GM12801 (cell line): ENCODE results near the gene ABCC11.

Experiments
- CTCF ChIP-seq: IDR thresholded peaks from one replicate; pipeline ENCODE4 v1.5.1; 2011; ENCODE audit warnings: control low read depth; ENCODE audit not compliant: insufficient read length; ENCODE audit errors: extremely low read depth

The ABCC11 gene

GRCh38 chr16:48157302-48157701, 90.0 kb downstream of the ABCC11 start:
- TF ChIP-seq CTCF, result no peak

- no peak for TF ChIP-seq CTCF
Measured at GRCh38 chr16:48156790-48157209, 90.5 kb downstream of the ABCC11 start.

- TF ChIP-seq CTCF, result no peak
Measured at GRCh38 chr16:48155926-48156789, 91.2 kb downstream of the ABCC11 start, which contains the start of gene ABCC12. Gene ABCC12 (minus strand): TSS chr16:48155993. CDS start chr16:48146424, 9,569 bp downstream.

GRCh38 chr16:48153774-48154173, 93.6 kb downstream of the ABCC11 start:
- no peak for TF ChIP-seq CTCF

- TF ChIP-seq CTCF, result no peak
Measured at GRCh38 chr16:48152226-48152625, 95.1 kb downstream of the ABCC11 start.

- TF ChIP-seq CTCF, result no peak
Measured at GRCh38 chr16:48150707-48151106, 96.6 kb downstream of the ABCC11 start.

- TF ChIP-seq CTCF, result no peak
Measured at GRCh38 chr16:48146710-48147109, 100.6 kb downstream of the ABCC11 start.
